Stimulated activated CD4-positive, alpha-beta T cell treated with anti-CD3 and anti-CD28 coated beads, Interleukin-12 subunit alpha, Interleukin-12 subunit beta, amount 100 ng/mL, for 24 hours (primary cell): ENCODE data around the gene KRT1.

ENCODE experiments used
- DNase-seq, 2 experiments: peaks; one replicate each; pipeline ENCODE4 v3.0.0-alpha.2; 2020; ENCODE audit warnings: low read depth in 2 of 2

The KRT1 gene

GRCh38 chr12:52660934-52661499 lies 19.2 kb downstream of the KRT1 start:
- no peak for DNase-seq

GRCh38 chr12:52659951-52660350 lies 20.3 kb downstream of the KRT1 start:
- no peak for DNase-seq

GRCh38 chr12:52659395-52659794 lies 20.8 kb downstream of the KRT1 start:
- no peak for DNase-seq

GRCh38 chr12:52658196-52658595 lies 22.0 kb downstream of the KRT1 start:
- DNase-seq = no peak

GRCh38 chr12:52657250-52657902 lies 22.8 kb downstream of the KRT1 start:
- no peak for DNase-seq

- DNase-seq = no peak
These were observed 23.6 kb downstream of the KRT1 start for GRCh38 chr12:52656616-52657015.

GRCh38 chr12:52655720-52656124 lies 24.5 kb downstream of the KRT1 start:
- no peak for DNase-seq

- no peak for DNase-seq
These were observed 25.0 kb downstream of the KRT1 start for GRCh38 chr12:52655251-52655650.

- no peak for DNase-seq
These were observed 28.4 kb downstream of the KRT1 start, which contains the start of gene KRT2 for GRCh38 chr12:52651726-52652261. Gene KRT2, minus strand, starts transcription at chr12:52652211. Its CDS starts 69 bp downstream, at chr12:52652142.

GRCh38 chr12:52650520-52651081 lies 29.6 kb downstream of the KRT1 start:
- DNase-seq = no peak

GRCh38 chr12:52649066-52649465 lies 31.1 kb downstream of the KRT1 start:
- no peak for DNase-seq

GRCh38 chr12:52648012-52648550 lies 32.1 kb downstream of the KRT1 start:
- DNase-seq = no peak

GRCh38 chr12:52647601-52648000 lies 32.6 kb downstream of the KRT1 start:
- DNase-seq = no peak

GRCh38 chr12:52646613-52647012 lies 33.6 kb downstream of the KRT1 start:
- DNase-seq = no peak

- DNase-seq = no peak
These were observed 34.2 kb downstream of the KRT1 start for GRCh38 chr12:52645982-52646381.

- DNase-seq = no peak
These were observed 35.0 kb downstream of the KRT1 start for GRCh38 chr12:52645120-52645761.

GRCh38 chr12:52644078-52644415 lies 36.2 kb downstream of the KRT1 start:
- no peak for DNase-seq

- no peak for DNase-seq
These were observed 36.8 kb downstream of the KRT1 start for GRCh38 chr12:52643233-52644077.

- DNase-seq = no peak
These were observed 38.7 kb downstream of the KRT1 start for GRCh38 chr12:52641468-52641867.

GRCh38 chr12:52637299-52637698 lies 42.9 kb downstream of the KRT1 start:
- DNase-seq = no peak

GRCh38 chr12:52636592-52637258 lies 43.5 kb downstream of the KRT1 start:
- DNase-seq = no peak
